Endothelial cell of umbilical vein (primary cell): Measurements from ENCODE around the gene BHLHA15. TPM values are rescaled to one million over a fixed set of nuclear protein-coding genes. Genes with fewer than 3 reads are reported as not detected.

Source experiments
- BruUV-seq: library from RNA; stranded (reverse); fragments of 400-500 nt; replicated peaks from 2 replicates; lab custom pipeline; 2021; lab: Mats Ljungman, UMichigan
- CTCF ChIA-PET: fragments of 300-600, 350-600 bp; sonication (Branson Sonifier 250); formaldehyde crosslinking; loops from one replicate; lab custom pipeline; 2021; ENCODE audit warnings: antibody characterized with exemption, inconsistent platforms; lab: Charles Lee
- POLR2A ChIA-PET: fragments of 300-600, 350-600 bp; sonication (Branson Sonifier 250); formaldehyde crosslinking; loops from one replicate; lab custom pipeline; 2021; ENCODE audit warnings: antibody characterized with exemption, inconsistent platforms; lab: Charles Lee
- DNase-seq: peaks from one replicate; pipeline ENCODE4 v3.0.0-alpha.2; 2011; ENCODE audit warnings: low read depth, low spot score
- FAIRE-seq: peaks from 2 replicates; lab custom pipeline; 2011; peaks lifted over from hg19 to GRCh38; lab: Jason Lieb, UNC
- H2AFZ ChIP-seq: 2 replicates; pipeline ENCODE4 v1.6.0; 2012; ENCODE audit warnings: low read depth, low read length, control low read depth, inconsistent platforms
- H3K27ac ChIP-seq: 2 replicates; pipeline ENCODE4 v1.5.1; 2011; ENCODE audit warnings: low read depth, mild to moderate bottlenecking, control low read depth, low read length, moderate library complexity; ENCODE audit not compliant: insufficient read depth
- H3K27me3 ChIP-seq, 2 experiments: 2 replicates each; pipeline versions ENCODE4 v1.6.0 to v1.6.1; 2011; ENCODE audit warnings: low read length in 2 of 2, mixed read lengths in 1 of 2; ENCODE audit not compliant: control insufficient read depth in 2 of 2, insufficient read depth in 2 of 2
- H3K36me3 ChIP-seq, 2 experiments: 2 replicates in 1 of 2; 3 replicates in 1 of 2; pipeline ENCODE4 v1.5.1; 2011; ENCODE audit warnings: low read length in 2 of 2, mild to moderate bottlenecking in 1 of 2, moderate library complexity in 1 of 2; ENCODE audit not compliant: control insufficient read depth in 2 of 2, insufficient read depth in 2 of 2; ENCODE audit errors: extremely low read depth in 1 of 2
- H3K4me1 ChIP-seq: 3 replicates; pipeline ENCODE4 v1.5.1; 2011; ENCODE audit warnings: mild to moderate bottlenecking, low read length; ENCODE audit not compliant: control insufficient read depth, insufficient read depth; ENCODE audit errors: extremely low read depth
- H3K4me2 ChIP-seq: 2 replicates; pipeline ENCODE4 v1.6.1; 2011; ENCODE audit warnings: low read length, control low read depth, mixed read lengths; ENCODE audit not compliant: insufficient read depth
- H3K4me3 ChIP-seq, 3 experiments: fragments of 200-600 bp in 1 of 3; sonication (generic), shearing (Covaris generic) in 1 of 3; replicated peaks in 1 of 3; 2 replicates each; pipeline ENCODE4 v1.5.1; 2011 to 2016; ENCODE audit warnings: control low read depth in 3 of 3, low read length in 3 of 3, mild to moderate bottlenecking in 2 of 3, inconsistent platforms in 1 of 3, low read depth in 1 of 3, moderate library complexity in 1 of 3; ENCODE audit not compliant: insufficient read depth in 1 of 3
- H3K79me2 ChIP-seq: 2 replicates; pipeline ENCODE4 v1.6.0; 2012; ENCODE audit warnings: low read length, inconsistent platforms; ENCODE audit not compliant: control insufficient read depth, insufficient read depth
- H3K9ac ChIP-seq: replicated peaks from 2 replicates; pipeline ENCODE3; 2011; ENCODE audit warnings: low read length, control low read depth; ENCODE audit not compliant: insufficient read depth; ENCODE audit errors: extremely low read depth
- H3K9me1 ChIP-seq: replicated peaks from 3 replicates; pipeline ENCODE4 v1.6.0; 2011; ENCODE audit warnings: mild to moderate bottlenecking, low read length; ENCODE audit not compliant: control insufficient read depth, insufficient read depth; ENCODE audit errors: extremely low read depth
- H3K9me3 ChIP-seq: replicated peaks from 2 replicates; pipeline ENCODE4 v1.5.1; 2012; ENCODE audit warnings: low read length, inconsistent platforms; ENCODE audit not compliant: control insufficient read depth, insufficient read depth
- H4K20me1 ChIP-seq: replicated peaks from 2 replicates; pipeline ENCODE3; 2011; ENCODE audit warnings: mild to moderate bottlenecking, low read length; ENCODE audit not compliant: control insufficient read depth, insufficient read depth; ENCODE audit errors: extremely low read depth
- CTCF ChIP-seq, 2 donors: IDR thresholded peaks; 1 replicate in 1 of 2; 2 replicates in 1 of 2; pipeline ENCODE4 v1.5.1; 2011; ENCODE audit warnings: low read length in 2 of 2, mild to moderate bottlenecking in 2 of 2, moderate library complexity in 2 of 2, control low read depth in 1 of 2, inconsistent platforms in 1 of 2, low read depth in 1 of 2; ENCODE audit not compliant: insufficient read depth in 1 of 2; ENCODE audit errors: extremely low read depth in 1 of 2
- EZH2 ChIP-seq: IDR thresholded peaks from 2 replicates; pipeline ENCODE4 v1.6.1; 2012; ENCODE audit warnings: borderline replicate concordance, low read depth, mild to moderate bottlenecking, moderate library complexity, low read length, inconsistent platforms; ENCODE audit not compliant: severe bottlenecking
- FOS ChIP-seq: IDR thresholded peaks from 2 replicates; pipeline ENCODE4 v1.6.1; 2011; ENCODE audit warnings: mild to moderate bottlenecking, low read length, moderate library complexity, borderline replicate concordance; ENCODE audit not compliant: insufficient read depth
- GATA2 ChIP-seq: IDR thresholded peaks from 2 replicates; pipeline ENCODE4 v1.7.0; 2011; ENCODE audit warnings: low read depth, mild to moderate bottlenecking, moderate library complexity, mixed read lengths, low read length; ENCODE audit not compliant: insufficient read length, insufficient read depth
- JUN ChIP-seq: IDR thresholded peaks from 2 replicates; pipeline ENCODE4 v1.6.1; 2011; ENCODE audit warnings: borderline replicate concordance, low read depth; ENCODE audit not compliant: insufficient read length, insufficient read depth
- MAX ChIP-seq: IDR thresholded peaks from 2 replicates; pipeline ENCODE4 v1.6.1; 2011; ENCODE audit not compliant: insufficient read depth, insufficient read length
- MYC ChIP-seq: IDR thresholded peaks from one replicate; pipeline ENCODE4 v1.6.1; 2011; ENCODE audit warnings: mild to moderate bottlenecking, low read depth, low read length
- POLR2A ChIP-seq: IDR thresholded peaks from 2 replicates; pipeline ENCODE4 v1.6.1; 2012; ENCODE audit warnings: low read depth, mild to moderate bottlenecking, control low read depth, low read length
- POLR2AphosphoS5 ChIP-seq: IDR thresholded peaks from 2 replicates; pipeline ENCODE4 v1.6.1; 2012; ENCODE audit warnings: low read depth, mild to moderate bottlenecking, control low read depth, low read length, moderate library complexity; ENCODE audit not compliant: insufficient read depth
- dilution Hi-C: fragments of 300-500 bp; cut with MboI; formaldehyde crosslinking; loops from one replicate; pipeline ENCODE4 v1.15.0; 2019; ENCODE audit warnings: low sequenced_read_pairs; ENCODE audit not compliant: extremely low pct_ligation_motif_present
- intact Hi-C: fragments of 100-400 bp; cut with micrococcal nuclease; formaldehyde crosslinking; loops from one replicate; pipeline ENCODE4 v1.10.0; 2022
- polyA plus RNA-seq, 4 experiments: library from polyadenylated mRNA; depleted of rRNA in 3 of 4; stranded (reverse) in 3 of 4; unstranded in 1 of 4; fragments of >200 nt; gene quantifications; 2 replicates each; pipeline versions ENCODE4 v1.2.1 to v1.2.3, GENCODE V29; 2011 to 2012; ENCODE audit warnings: missing spikeins in 1 of 4
- total RNA-seq: library from RNA; stranded (reverse); gene quantifications from 2 replicates; pipeline ENCODE4 v1.2.3, GENCODE V29; 2021

The BHLHA15 gene
- total and polyA plus RNA-seq, 2 donors (not counting 3 experiments of a cell fraction or from before 2014, with no cell fraction given) = 0.81 to 1.2 TPM

GRCh38 chr7:98228801-98229200 is 17.6 kb downstream of the BHLHA15 start:
- Histone ChIP-seq H2AFZ (no peak overlapping the region), H3K9me3 (no peaks in the 10 kb centered on the region), H3K4me1 (no peaks in the 10 kb centered on the region), H3K36me3 (peaks cover 2 to 37% of the 10 kb centered on the region in 2 experiments), H3K27me3 (no peaks in the 10 kb centered on the region), H3K4me2 (no peak overlapping the region), H3K79me2 (no peaks in the 10 kb centered on the region), H3K9me1 (no peaks in the 10 kb centered on the region), H4K20me1 (no peaks in the 10 kb centered on the region), H3K4me3 (no peak overlapping the region), H3K27ac (no peak overlapping the region), H3K9ac (no peak overlapping the region)
- BruUV-seq = no TSS peak
- no peak for TF ChIP-seq FOS
- no peak for TF ChIP-seq CTCF (IDR thresholded peaks at IDR 0.05; ENCODE audit: extremely low read depth in 1 of 2, insufficient read depth in 1 of 2, low read depth in 1 of 2, low read length in 2 of 2)
- TF ChIP-seq MAX = no peak
- TF ChIP-seq POLR2AphosphoS5 = no peak
- TF ChIP-seq MYC = no peak
- TF ChIP-seq POLR2A = no peak
- no peak for TF ChIP-seq GATA2
- no peak for TF ChIP-seq JUN
- TF ChIP-seq EZH2 = no peak
- dilution Hi-C loops = no loop called here
- FAIRE-seq = no peak
- ChIA-PET CTCF (interaction anchor here (1.2 kb wide), 1 partner anchor 60 kb away, joined by 3 read pairs; no protein-coding TSS in a partner anchor), POLR2A (no interaction called here)
- DNase-seq = no peak
- intact Hi-C loops = no loop called here
